ENCODE measurements around the gene TOMM70. TPM values are rescaled to one million over a fixed set of nuclear protein-coding genes. Genes with fewer than 3 reads are reported as not detected.
A peak's percentile ranks its signal among the peaks of the same experiment; 100 is the strongest.

The TOMM70 gene
- total and polyA plus RNA-seq, 2 of the 4 experiments (the other 2 are of a cell fraction): 24.6 to 35.1 TPM

GRCh38 chr3:100370756-100371155 is 30.1 kb downstream of the TOMM70 start:
- Histone ChIP-seq H3K4ac (ENCODE audit: low read depth, low read length) (no peak overlapping the region), H2BK20ac (ENCODE audit: low read depth, low read length) (no peak overlapping the region), H3K4me3 (ENCODE audit: insufficient read depth, low read depth, low read length) (no peak overlapping the region), H3K9ac (ENCODE audit: low read depth, low read length) (no peak overlapping the region), H2AK9ac (replicated peaks; ENCODE audit: low read depth, low read length, poor library complexity) (no peak overlapping the region), H3K23ac (ENCODE audit: low read depth, low read length) (no peak overlapping the region), H4K91ac (ENCODE audit: insufficient read depth, low read depth, low read length) (no peak overlapping the region), H4K5ac (ENCODE audit: low read depth, low read length) (no peak overlapping the region), H3K27me3 (ENCODE audit: control insufficient read depth, insufficient read depth, low read length) (no peaks in the 10 kb centered on the region), H3K18ac (ENCODE audit: low read depth, low read length) (no peak overlapping the region), H3K27ac (ENCODE audit: insufficient read depth, low read length) (no peak overlapping the region), H2BK15ac (ENCODE audit: low read depth, low read length) (no peak overlapping the region), H3K9me3 (ENCODE audit: control insufficient read depth, insufficient read depth, low read length) (no peaks in the 10 kb centered on the region), H4K8ac (ENCODE audit: low read depth in 2 of 2, low read length in 2 of 2) (no peak overlapping the region), H3K14ac (replicated peaks; ENCODE audit: low read depth, low read length) (no peak overlapping the region), H3K4me1 (ENCODE audit: control insufficient read depth, insufficient read depth, low read length) (0 out of 2 replicates have a peak, but pooled peaks cover 2% of the 10 kb centered on the region), H2AK5ac (ENCODE audit: low read depth, low read length) (no peak overlapping the region), H2BK120ac (ENCODE audit: low read depth, low read length) (no peak overlapping the region), H3K4me2 (ENCODE audit: low read depth, low read length) (no peak overlapping the region), H3K36me3 (ENCODE audit: control insufficient read depth, insufficient read depth, low read length) (peaks cover 29% of the 10 kb centered on the region), H3K9me1 (ENCODE audit: insufficient read depth, low read length) (peaks cover 5% of the 10 kb centered on the region; the same call in 1 of the 2 replicates), H2BK5ac (ENCODE audit: low read depth, low read length, poor library complexity, severe bottlenecking) (peak overlapping the region; percentile 31), H4K20me1 (ENCODE audit: insufficient read depth, low read length) (peaks cover 4% of the 10 kb centered on the region; the same call in 1 of the 2 replicates), H3K79me1 (ENCODE audit: low read depth in 1 of 2, low read length in 2 of 2) (peaks cover 8 to 28% of the 10 kb centered on the region in 2 experiments), H3K56ac (ENCODE audit: extremely low read depth, insufficient read depth, low read length) (no peak overlapping the region), H2AFZ (replicated peaks; ENCODE audit: low read length, poor library complexity) (no peak overlapping the region)
- ChIA-PET POLR2A (ENCODE audit: unreplicated experiment) (no interaction called here), CTCF (no interaction called here)
- WGBS, 2 experiments (ENCODE audit: extremely low coverage in 2 of 2, insufficient read length in 1 of 2): no CpG with 5 or more reads among the region's 1 CpG
- BruUV-seq (replicated peaks): no TSS peak
- dilution Hi-C loops (cut with HindIII; ENCODE audit: low sequenced_read_pairs, unreplicated experiment) (no loop called here), in situ Hi-C loops (cut with MboI; ENCODE audit: low sequenced_read_pairs) (no loop called here), intact Hi-C loops (cut with micrococcal nuclease) (loop anchor here (2.0 kb wide), 1 partner anchor 14 kb away; no protein-coding TSS in a partner anchor)
- TF ChIP-seq RAD21 (IDR thresholded peaks at IDR 0.05; ENCODE audit: low read length) (no peak), SMC3 (IDR thresholded peaks at IDR 0.05; ENCODE audit: low read depth, low read length) (no peak), MXI1 (IDR thresholded peaks at IDR 0.05; ENCODE audit: borderline replicate concordance, low read depth, low read length) (no peak), BHLHE40 (IDR thresholded peaks at IDR 0.05; ENCODE audit: low read depth, low read length) (no peak), CTCF (conservative IDR thresholded peaks at IDR 0.05; ENCODE audit: low read depth, low read length) (no peak), CHD1 (IDR thresholded peaks at IDR 0.05; ENCODE audit: low read depth, low read length) (no peak), MAFK (IDR thresholded peaks at IDR 0.05; ENCODE audit: low read depth, low read length) (no peak), NFE2L2 (IDR thresholded peaks at IDR 0.05; ENCODE audit: low read depth, low read length) (no peak), RFX5 (IDR thresholded peaks at IDR 0.05; ENCODE audit: low read depth, low read length) (no peak), RCOR1 (IDR thresholded peaks at IDR 0.05; ENCODE audit: insufficient replicate concordance, low read length) (no peak)
- ATAC-seq (ENCODE audit: low read depth) (no peak), DNase-seq (peak; percentile 38)

Data from IMR-90 (cell line).